ENCODE data around the gene CDKN2AIPNL. TPM values are rescaled to one million over a fixed set of nuclear protein-coding genes. Genes with fewer than 3 reads are reported as not detected.

The CDKN2AIPNL gene
- total and polyA plus RNA-seq, 2 of the 4 experiments (the other 2 are of a cell fraction), result 14.0 to 18.1 TPM

- Histone ChIP-seq H3K14ac (replicated peaks; ENCODE audit: low read depth, low read length) (no peak overlapping the region), H3K4me1 (ENCODE audit: control insufficient read depth, insufficient read depth, low read length) (peaks cover 2% of the 10 kb centered on the region; the same call in 1 of the 2 replicates), H2AK5ac (ENCODE audit: low read depth, low read length) (no peak overlapping the region), H3K9me1 (ENCODE audit: insufficient read depth, low read length) (no peaks in the 10 kb centered on the region), H2BK15ac (ENCODE audit: low read depth, low read length) (no peak overlapping the region), H4K5ac (ENCODE audit: low read depth, low read length) (no peak overlapping the region), H3K79me1 (ENCODE audit: low read depth in 1 of 2, low read length in 2 of 2) (peaks cover 2 to 22% of the 10 kb centered on the region in 2 experiments), H3K23ac (ENCODE audit: low read depth, low read length) (no peak overlapping the region), H2BK20ac (ENCODE audit: low read depth, low read length) (no peak overlapping the region), H3K27me3 (ENCODE audit: control insufficient read depth, insufficient read depth, low read length) (no peaks in the 10 kb centered on the region), H3K27ac (ENCODE audit: insufficient read depth, low read length) (no peak overlapping the region), H3K56ac (ENCODE audit: extremely low read depth, insufficient read depth, low read length) (no peak overlapping the region), H4K91ac (ENCODE audit: insufficient read depth, low read depth, low read length) (no peak overlapping the region), H3K9ac (ENCODE audit: low read depth, low read length) (no peak overlapping the region), H3K4ac (ENCODE audit: low read depth, low read length) (no peak overlapping the region), H3K9me3 (ENCODE audit: control insufficient read depth, insufficient read depth, low read length) (no peaks in the 10 kb centered on the region), H2AK9ac (replicated peaks; ENCODE audit: low read depth, low read length, poor library complexity) (no peak overlapping the region), H3K4me3 (ENCODE audit: insufficient read depth, low read depth, low read length) (no peak overlapping the region), H4K8ac (ENCODE audit: low read depth in 2 of 2, low read length in 2 of 2) (no peak overlapping the region), H3K18ac (ENCODE audit: low read depth, low read length) (no peak overlapping the region), H2BK120ac (ENCODE audit: low read depth, low read length) (no peak overlapping the region), H3K4me2 (ENCODE audit: low read depth, low read length) (no peak overlapping the region), H3K36me3 (ENCODE audit: control insufficient read depth, insufficient read depth, low read length) (peaks cover 4% of the 10 kb centered on the region; the same call in 1 of the 2 replicates), H2BK5ac (ENCODE audit: low read depth, low read length, poor library complexity, severe bottlenecking) (no peak overlapping the region), H2AFZ (replicated peaks; ENCODE audit: low read length, poor library complexity) (no peak overlapping the region), H4K20me1 (ENCODE audit: insufficient read depth, low read length) (no peaks in the 10 kb centered on the region)
- intact Hi-C loops (cut with micrococcal nuclease), result no loop called here
- dilution Hi-C loops (cut with HindIII; ENCODE audit: low sequenced_read_pairs, unreplicated experiment), result no loop called here
- BruUV-seq (replicated peaks), result no TSS peak
- ChIA-PET POLR2A (ENCODE audit: unreplicated experiment) (no interaction called here), CTCF (no interaction called here)
- no peak for DNase-seq
- TF ChIP-seq POLR2A (IDR thresholded peaks at IDR 0.05; ENCODE audit: low read depth, low read length) (no peak), FOS (IDR thresholded peaks at IDR 0.05; ENCODE audit: low read depth, low read length) (no peak), CHD1 (IDR thresholded peaks at IDR 0.05; ENCODE audit: low read depth, low read length) (no peak), USF2 (IDR thresholded peaks at IDR 0.05; ENCODE audit: low read depth, low read length) (no peak), RCOR1 (IDR thresholded peaks at IDR 0.05; ENCODE audit: insufficient replicate concordance, low read length) (no peak), SMC3 (IDR thresholded peaks at IDR 0.05; ENCODE audit: low read depth, low read length) (no peak), RFX5 (IDR thresholded peaks at IDR 0.05; ENCODE audit: low read depth, low read length) (no peak)
- in situ Hi-C loops (cut with MboI; ENCODE audit: low sequenced_read_pairs), result no loop called here
- 100% methylated on average over 1 of the region's 5 CpGs; no CpG with 5 or more reads in 1 of the 2 experiments for WGBS, 2 experiments (ENCODE audit: extremely low coverage in 2 of 2, insufficient read length in 1 of 2)
- ATAC-seq (ENCODE audit: low read depth), result no peak
Observed at GRCh38 chr5:134403951-134404350, 7.7 kb downstream of the CDKN2AIPNL start.
